ENCODE results near the gene AURKAIP1.

AURKAIP1 gene

DNA sequence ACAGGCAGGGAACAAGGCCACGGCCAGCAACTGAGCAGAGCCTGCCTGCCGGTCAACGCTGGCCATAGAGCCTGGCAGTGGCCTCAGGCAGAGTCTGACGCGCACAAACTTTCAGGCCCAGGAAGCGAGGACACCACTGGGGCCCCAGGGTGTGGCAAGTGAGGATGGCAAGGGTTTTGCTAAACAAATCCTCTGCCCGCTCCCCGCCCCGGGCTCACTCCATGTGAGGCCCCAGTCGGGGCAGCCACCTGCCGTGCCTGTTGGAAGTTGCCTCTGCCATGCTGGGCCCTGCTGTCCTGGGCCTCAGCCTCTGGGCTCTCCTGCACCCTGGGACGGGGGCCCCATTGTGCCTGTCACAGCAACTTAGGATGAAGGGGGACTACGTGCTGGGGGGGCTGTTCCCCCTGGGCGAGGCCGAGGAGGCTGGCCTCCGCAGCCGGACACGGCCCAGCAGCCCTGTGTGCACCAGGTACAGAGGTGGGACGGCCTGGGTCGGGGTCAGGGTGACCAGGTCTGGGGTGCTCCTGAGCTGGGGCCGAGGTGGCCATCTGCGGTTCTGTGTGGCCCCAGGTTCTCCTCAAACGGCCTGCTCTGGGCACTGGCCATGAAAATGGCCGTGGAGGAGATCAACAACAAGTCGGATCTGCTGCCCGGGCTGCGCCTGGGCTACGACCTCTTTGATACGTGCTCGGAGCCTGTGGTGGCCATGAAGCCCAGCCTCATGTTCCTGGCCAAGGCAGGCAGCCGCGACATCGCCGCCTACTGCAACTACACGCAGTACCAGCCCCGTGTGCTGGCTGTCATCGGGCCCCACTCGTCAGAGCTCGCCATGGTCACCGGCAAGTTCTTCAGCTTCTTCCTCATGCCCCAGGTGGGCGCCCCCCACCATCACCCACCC is 43.7 kb downstream of the AURKAIP1 start, which contains the start of gene TAS1R3:
TSS of gene TAS1R3 (plus strand) at position 213 of the 898 bp plus-strand sequence. CDS start at position 279, 66 bp downstream.
- no peak for DNase-seq

DNA sequence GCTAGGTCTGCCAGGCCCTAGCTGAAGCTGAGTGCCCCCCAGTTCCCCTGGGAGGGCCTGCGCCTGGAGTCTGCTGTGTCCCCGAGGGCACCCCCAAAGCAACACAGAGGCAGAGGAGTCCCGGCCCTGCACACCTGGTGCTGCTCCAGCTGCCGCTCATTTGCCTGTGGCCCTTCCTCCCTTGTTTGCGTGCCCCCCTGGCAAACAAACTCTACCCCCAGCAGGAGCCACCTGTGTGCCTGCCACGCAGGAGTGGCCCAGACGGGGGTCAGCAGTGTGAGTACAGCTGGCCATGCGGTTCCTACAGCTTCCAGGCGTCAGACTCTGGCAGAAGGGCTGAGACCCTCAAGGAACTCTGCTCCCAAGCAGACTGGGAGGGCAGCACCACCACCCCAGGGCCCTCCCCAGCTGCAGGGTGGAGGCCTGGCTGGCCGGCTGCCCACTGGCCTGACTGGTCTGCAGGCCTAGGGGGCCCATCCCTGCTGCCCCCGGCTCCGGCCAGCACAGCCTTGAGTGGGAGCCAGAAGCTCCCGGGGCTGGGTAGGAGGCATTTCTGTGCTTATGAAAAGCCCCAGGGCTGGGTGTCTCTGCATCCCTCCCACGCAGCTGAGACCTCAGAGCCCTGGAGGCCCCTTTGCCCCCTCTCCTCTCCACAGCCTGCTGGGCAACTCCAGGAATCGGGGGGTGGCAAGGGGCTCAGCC is 44.5 kb downstream of the AURKAIP1 start:
- DNase-seq = no peak

DNA sequence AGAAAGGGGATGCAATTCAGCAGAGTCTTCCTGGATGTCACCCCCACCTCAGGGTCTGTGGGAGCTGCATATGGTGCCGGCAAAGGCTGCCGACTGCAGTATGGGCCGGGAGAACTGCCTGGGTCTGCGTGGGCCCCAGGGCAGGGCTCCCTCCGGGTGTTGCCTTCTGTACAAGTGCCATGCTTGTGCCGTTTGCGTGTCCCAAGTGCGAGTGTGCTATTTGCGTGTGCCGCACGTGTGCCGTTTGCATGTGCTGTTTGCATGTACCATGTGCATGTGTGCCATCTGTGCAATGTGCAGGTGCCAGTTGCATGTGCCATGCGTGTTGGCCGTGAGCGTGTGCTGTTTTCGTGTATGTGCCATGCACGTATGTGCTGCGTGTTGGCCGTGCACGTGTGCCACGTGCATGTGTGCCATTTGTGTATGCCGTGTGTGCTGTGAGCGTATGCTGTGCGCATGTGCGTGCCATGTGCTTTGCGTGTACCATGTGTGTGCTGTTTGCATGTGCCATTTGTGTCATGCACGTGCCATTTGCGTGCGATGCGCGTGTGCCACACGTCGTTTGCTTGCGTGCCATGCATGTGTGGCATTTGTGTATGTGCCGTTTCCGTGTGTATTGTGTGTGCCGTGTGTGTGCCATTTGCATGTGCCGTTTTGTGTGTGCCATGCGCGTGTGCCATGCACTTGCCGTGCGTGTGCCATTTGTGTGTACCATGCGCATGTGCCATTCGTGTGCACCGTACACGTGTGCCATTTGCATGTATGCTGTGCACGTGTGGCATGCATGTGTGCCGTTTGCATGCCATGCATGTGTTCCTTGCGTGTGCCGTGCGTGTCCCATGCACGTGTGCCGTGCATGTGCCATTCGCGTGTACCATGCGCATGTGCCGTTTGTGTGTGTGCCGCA is 45.5 kb downstream of the AURKAIP1 start:
- DNase-seq = no peak

DNA sequence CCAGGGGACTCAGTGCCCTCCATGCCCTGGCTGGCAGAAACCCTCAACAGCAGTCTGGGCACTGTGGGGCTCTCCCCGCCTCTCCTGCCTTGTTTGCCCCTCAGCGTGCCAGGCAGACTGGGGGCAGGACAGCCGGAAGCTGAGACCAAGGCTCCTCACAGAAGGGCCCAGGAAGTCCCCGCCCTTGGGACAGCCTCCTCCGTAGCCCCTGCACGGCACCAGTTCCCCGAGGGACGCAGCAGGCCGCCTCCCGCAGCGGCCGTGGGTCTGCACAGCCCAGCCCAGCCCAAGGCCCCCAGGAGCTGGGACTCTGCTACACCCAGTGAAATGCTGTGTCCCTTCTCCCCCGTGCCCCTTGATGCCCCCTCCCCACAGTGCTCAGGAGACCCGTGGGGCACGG is 46.8 kb downstream of the AURKAIP1 start:
- no peak for DNase-seq

DNA sequence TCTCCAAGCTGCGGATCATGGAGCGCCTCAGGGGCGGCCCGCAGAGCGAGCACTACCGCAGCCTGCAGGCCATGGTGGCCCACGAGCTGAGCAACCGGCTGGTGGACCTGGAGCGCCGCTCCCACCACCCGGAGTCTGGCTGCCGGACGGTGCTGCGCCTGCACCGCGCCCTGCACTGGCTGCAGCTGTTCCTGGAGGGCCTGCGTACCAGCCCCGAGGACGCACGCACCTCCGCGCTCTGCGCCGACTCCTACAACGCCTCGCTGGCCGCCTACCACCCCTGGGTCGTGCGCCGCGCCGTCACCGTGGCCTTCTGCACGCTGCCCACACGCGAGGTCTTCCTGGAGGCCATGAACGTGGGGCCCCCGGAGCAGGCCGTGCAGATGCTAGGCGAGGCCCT is 47.7 kb downstream of the AURKAIP1 start:
- DNase-seq = no peak

DNA sequence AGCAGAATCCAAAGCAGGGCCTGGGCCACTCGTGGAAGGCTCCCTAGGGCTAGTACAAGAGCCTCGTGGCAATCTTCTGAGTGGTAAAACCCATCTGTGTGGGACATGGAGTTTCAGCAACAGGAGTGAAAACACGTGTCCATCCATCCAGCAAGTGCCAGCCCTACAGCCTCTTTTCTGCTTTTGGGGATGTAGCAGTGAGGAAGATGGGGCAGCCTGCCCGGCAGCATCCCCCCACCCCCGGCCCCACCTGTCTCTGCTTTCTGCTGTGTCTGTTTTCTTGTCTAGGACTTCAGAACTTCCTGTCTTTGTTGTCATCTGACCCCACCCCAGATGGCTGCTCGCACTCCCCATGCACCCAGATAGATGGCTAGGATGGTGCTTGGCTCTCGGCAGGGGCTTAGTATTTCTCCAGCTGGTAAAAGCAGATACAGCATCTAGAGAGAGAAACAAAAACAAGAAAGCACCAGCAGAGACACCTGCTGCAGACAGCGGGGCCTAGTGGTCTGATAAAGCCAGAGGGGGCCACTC is 48.9 kb downstream of the AURKAIP1 start:
- DNase-seq = no peak

DNA sequence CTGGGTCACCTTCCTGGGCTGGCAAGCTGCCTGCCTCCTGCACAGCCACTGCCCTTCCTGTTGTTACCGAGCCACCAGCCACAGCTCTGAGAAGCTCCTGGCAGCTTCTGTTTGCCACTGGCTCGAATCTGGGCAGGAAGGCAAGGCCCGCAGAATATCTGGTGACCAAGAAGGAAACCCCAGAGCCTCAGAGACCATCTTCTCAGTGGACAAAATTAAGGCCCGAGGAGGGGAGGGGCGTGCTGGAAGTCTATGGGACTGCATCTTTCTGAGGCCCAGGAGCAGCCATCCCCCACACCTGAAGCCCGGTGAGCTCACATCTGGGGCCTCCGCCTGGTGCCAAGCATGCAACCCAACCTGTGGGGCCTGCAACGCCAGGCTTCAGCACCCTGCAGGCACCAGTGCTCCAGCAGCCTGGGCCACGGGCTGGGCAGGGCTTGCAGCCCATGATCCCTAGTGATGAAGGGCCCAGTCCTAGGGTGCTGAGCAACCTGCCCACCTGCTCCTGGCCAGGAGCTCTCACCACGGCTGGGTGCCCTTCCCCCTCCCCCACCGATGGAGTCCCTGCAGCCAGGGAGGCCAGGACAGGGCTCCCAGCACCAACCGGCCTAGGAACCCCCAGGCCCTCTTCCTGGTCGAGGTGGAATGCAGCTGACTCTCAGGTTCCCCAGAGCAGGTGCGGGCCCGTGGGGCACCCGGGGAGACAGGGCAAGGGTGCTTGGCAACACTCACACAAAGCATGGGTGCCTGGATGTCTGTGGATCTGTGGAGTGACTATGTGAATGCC is 49.5 kb downstream of the AURKAIP1 start:
- DNase-seq = no peak

DNA sequence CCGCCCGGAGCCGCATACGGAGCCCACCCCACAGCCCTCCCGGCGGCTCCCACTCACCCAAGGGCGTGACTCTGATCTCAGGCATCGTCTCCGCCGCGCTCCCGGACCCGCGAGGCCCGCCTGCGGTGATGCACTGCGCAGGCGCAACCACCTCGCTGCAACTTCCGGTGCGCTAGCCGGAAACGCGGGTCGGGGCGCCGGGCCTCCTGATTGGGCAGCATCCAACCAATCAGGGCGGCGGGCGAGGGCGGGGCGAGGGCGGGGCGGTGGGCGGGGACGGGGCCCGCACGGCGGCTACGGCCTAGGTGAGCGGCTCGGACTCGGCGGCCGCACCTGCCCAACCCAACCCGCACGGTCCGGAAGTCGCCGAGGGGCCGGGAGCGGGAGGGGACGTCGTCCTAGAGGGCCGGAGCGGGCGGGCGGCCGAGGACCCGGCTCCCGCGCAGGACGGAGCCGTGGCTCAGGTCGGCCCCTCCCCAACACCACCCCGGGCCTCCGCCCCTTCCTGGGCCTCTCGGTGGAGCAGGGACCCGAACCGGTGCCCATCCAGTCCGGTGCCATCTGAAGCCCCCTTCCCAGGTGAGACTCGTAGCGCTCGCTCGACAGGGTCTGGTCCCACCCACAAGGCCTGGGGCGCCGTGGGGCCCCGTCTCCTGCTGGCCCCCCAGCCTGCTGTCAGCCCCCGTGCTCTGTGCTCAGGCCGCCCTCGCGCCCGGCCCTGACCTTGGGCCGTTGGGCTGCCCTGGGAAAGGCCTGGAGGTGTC is 50.3 kb downstream of the AURKAIP1 start, which contains the start of the genes CPTP and INTS11:
TSS of gene CPTP (plus strand) at position 279 of the 764 bp plus-strand sequence. CDS start 2,109 bp downstream, outside the sequence.
TSS of gene INTS11 (minus strand) at position 137 of the 764 bp plus-strand sequence. CDS start at position 85, 52 bp downstream.
- DNase-seq = peak; percentile 95

DNA sequence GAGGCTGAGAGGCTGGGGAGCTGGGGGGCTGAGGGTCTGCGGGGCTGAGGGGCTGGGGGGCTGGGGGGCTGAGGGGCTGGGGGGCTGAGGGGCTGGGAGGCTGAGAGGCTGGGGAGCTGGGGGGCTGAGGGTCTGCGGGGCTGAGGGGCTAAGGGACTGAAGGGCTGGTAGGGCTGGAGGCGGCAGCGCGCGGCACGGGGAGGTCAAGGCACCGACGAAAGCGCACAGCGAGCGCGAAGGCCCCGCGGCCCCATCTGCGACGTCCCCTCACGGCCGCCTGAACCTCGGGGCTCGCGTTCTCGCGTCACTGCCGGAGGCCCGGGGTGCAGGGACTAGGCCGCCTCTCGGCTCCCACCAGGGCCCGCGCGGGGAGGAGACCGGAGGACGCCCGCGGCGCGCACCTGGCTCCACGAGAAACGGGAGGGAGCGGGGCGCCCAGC is 50.9 kb downstream of the AURKAIP1 start:
- no peak for DNase-seq

Measured in activated CD4-positive, alpha-beta T cell treated with anti-CD3 and anti-CD28 coated beads for 1 hour (primary cell).